Measurements from ENCODE around the gene FHDC1. TPM values are rescaled to one million over a fixed set of nuclear protein-coding genes. Genes with fewer than 3 reads are reported as not detected.

The FHDC1 gene
- total RNA-seq, 1 experiment from 2014 or later: 0.21 TPM

- Histone ChIP-seq H3K36me3 (ENCODE audit: control insufficient read depth, insufficient read depth, low read length) (no peaks in the 10 kb centered on the region), H3K4me1 (ENCODE audit: control insufficient read depth, insufficient read depth, low read length) (no peaks in the 10 kb centered on the region), H3K27me3 (ENCODE audit: control insufficient read depth, insufficient read depth, low read length) (peaks cover 5% of the 10 kb centered on the region; the same call in 1 of the 2 replicates), H3K27ac (ENCODE audit: low read length) (no peak overlapping the region), H3K9me3 (ENCODE audit: control insufficient read depth, insufficient read depth, low read depth, low read length) (no peaks in the 10 kb centered on the region), H3K4me3 (ENCODE audit: low read depth in 2 of 2, low read length in 2 of 2) (no peak overlapping the region)
- in situ Hi-C loops (cut with HindIII; ENCODE audit: low pct_unique_long_range_greater_than_20kb, low sequenced_read_pairs): no loop called here
- intact Hi-C loops (cut with micrococcal nuclease; ENCODE audit: unreplicated experiment): no loop called here
- ATAC-seq (no peak), DNase-seq (ENCODE audit: low read depth, low spot score) (no peak)
- TF ChIP-seq, protein P1, sequence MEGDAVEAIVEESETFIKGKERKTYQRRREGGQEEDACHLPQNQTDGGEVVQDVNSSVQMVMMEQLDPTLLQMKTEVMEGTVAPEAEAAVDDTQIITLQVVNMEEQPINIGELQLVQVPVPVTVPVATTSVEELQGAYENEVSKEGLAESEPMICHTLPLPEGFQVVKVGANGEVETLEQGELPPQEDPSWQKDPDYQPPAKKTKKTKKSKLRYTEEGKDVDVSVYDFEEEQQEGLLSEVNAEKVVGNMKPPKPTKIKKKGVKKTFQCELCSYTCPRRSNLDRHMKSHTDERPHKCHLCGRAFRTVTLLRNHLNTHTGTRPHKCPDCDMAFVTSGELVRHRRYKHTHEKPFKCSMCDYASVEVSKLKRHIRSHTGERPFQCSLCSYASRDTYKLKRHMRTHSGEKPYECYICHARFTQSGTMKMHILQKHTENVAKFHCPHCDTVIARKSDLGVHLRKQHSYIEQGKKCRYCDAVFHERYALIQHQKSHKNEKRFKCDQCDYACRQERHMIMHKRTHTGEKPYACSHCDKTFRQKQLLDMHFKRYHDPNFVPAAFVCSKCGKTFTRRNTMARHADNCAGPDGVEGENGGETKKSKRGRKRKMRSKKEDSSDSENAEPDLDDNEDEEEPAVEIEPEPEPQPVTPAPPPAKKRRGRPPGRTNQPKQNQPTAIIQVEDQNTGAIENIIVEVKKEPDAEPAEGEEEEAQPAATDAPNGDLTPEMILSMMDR (IDR thresholded peaks at IDR 0.05): no peak
- TF ChIP-seq TCF7L2 (IDR thresholded peaks at IDR 0.05; ENCODE audit: low read depth, low read length) (no peak), POLR2AphosphoS5 (IDR thresholded peaks at IDR 0.05; ENCODE audit: low read depth, low read length) (no peak), REST (IDR thresholded peaks at IDR 0.05; ENCODE audit: insufficient read depth in 1 of 2, low read depth in 2 of 2, low read length in 1 of 2) (no peak), SIN3A (IDR thresholded peaks at IDR 0.05; ENCODE audit: borderline replicate concordance, insufficient read depth, low read depth, low read length) (no peak)
- no TSS peak for BruUV-seq (replicated peaks)
- POLR2A ChIA-PET: no interaction called here
- CTCF ChIA-PET: no interaction called here
Observed at GRCh38 chr4:152940461-152940860, 4.3 kb downstream of the FHDC1 start.

DNA sequence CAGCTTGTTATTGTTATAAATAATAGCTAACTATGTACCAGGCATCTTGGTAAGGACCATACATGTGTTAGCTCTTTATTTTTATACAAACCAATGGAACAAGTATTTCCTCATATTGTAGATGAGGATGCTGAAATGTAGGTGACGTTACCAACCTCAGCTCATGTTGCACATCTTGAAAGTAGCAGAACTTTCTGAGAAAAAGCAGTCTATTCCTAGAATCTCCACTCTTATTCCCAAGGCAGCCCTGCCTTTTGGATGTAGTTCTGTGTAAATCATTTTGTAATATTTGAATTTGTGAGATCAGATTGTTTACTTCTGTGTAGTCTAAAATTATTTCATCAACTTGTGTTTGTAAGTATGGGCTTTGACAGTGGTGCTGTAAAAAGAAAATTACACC lies 5.3 kb downstream of the FHDC1 start:
- Histone ChIP-seq H3K36me3 (ENCODE audit: control insufficient read depth, insufficient read depth, low read length) (no peaks in the 10 kb centered on the region), H3K4me1 (ENCODE audit: control insufficient read depth, insufficient read depth, low read length) (no peaks in the 10 kb centered on the region), H3K27ac (ENCODE audit: low read length) (no peak overlapping the region), H3K9me3 (ENCODE audit: control insufficient read depth, insufficient read depth, low read depth, low read length) (no peaks in the 10 kb centered on the region), H3K4me3 (ENCODE audit: low read depth in 2 of 2, low read length in 2 of 2) (no peak overlapping the region), H3K27me3 (ENCODE audit: control insufficient read depth, insufficient read depth, low read length) (peaks cover 5% of the 10 kb centered on the region; the same call in 1 of the 2 replicates)
- ATAC-seq: no peak
- ChIA-PET POLR2A (no interaction called here), CTCF (no interaction called here)
- TF ChIP-seq TCF7L2 (IDR thresholded peaks at IDR 0.05; ENCODE audit: low read depth, low read length) (no peak), SIN3A (IDR thresholded peaks at IDR 0.05; ENCODE audit: borderline replicate concordance, insufficient read depth, low read depth, low read length) (no peak), POLR2AphosphoS5 (IDR thresholded peaks at IDR 0.05; ENCODE audit: low read depth, low read length) (no peak), REST (IDR thresholded peaks at IDR 0.05; ENCODE audit: insufficient read depth in 1 of 2, low read depth in 2 of 2, low read length in 1 of 2) (no peak)
- TF ChIP-seq, protein P1 (IDR thresholded peaks at IDR 0.05): no peak
- in situ Hi-C loops (cut with HindIII; ENCODE audit: low pct_unique_long_range_greater_than_20kb, low sequenced_read_pairs): no loop called here
- intact Hi-C loops (cut with micrococcal nuclease; ENCODE audit: unreplicated experiment): no loop called here
- DNase-seq (ENCODE audit: low read depth, low spot score): no peak
- BruUV-seq (replicated peaks): no TSS peak
